ENCODE results near the gene OR6K6. TPM values are rescaled to one million over a fixed set of nuclear protein-coding genes. Genes with fewer than 3 reads are reported as not detected.

OR6K6 gene
- total and polyA plus RNA-seq, 12 donors, result not detected

- Histone ChIP-seq H3K27me3 (no peaks in the 10 kb centered on the region), H3K36me3 (no peaks in the 10 kb centered on the region), H3K9me3 (no peaks in the 10 kb centered on the region), H3K4me3 (no peak overlapping the region), H3K27ac (no peak overlapping the region), H3K4me1 (no peaks in the 10 kb centered on the region)
- TF ChIP-seq, protein P1, sequence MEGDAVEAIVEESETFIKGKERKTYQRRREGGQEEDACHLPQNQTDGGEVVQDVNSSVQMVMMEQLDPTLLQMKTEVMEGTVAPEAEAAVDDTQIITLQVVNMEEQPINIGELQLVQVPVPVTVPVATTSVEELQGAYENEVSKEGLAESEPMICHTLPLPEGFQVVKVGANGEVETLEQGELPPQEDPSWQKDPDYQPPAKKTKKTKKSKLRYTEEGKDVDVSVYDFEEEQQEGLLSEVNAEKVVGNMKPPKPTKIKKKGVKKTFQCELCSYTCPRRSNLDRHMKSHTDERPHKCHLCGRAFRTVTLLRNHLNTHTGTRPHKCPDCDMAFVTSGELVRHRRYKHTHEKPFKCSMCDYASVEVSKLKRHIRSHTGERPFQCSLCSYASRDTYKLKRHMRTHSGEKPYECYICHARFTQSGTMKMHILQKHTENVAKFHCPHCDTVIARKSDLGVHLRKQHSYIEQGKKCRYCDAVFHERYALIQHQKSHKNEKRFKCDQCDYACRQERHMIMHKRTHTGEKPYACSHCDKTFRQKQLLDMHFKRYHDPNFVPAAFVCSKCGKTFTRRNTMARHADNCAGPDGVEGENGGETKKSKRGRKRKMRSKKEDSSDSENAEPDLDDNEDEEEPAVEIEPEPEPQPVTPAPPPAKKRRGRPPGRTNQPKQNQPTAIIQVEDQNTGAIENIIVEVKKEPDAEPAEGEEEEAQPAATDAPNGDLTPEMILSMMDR (IDR thresholded peaks at IDR 0.05), result no peak
- DNase-seq (no peak), ATAC-seq (no peak)
- WGBS, 2 donors, result 71 to 76% methylated on average over 2 of the region's 2 CpGs
- intact Hi-C loops (cut with DNase I), result no loop called here
These were observed 22.0 kb upstream of the OR6K6 start for GRCh38 chr1:158732524-158732923.

- no peak overlapping the region for H3K27ac ChIP-seq
- no peaks in the 10 kb centered on the region for H3K4me1 ChIP-seq
- intact Hi-C loops (cut with DNase I), result no loop called here
- H3K36me3 ChIP-seq, result no peaks in the 10 kb centered on the region
- no peak for DNase-seq
- ATAC-seq, result no peak
- peaks cover 0 to 4% (median 0%) of the 10 kb centered on the region in 7 donors for H3K27me3 ChIP-seq
- no peak overlapping the region for H3K4me3 ChIP-seq
- no peaks in the 10 kb centered on the region for H3K9me3 ChIP-seq
- TF ChIP-seq, protein P1 (IDR thresholded peaks at IDR 0.05), result no peak
These were observed 18.7 kb upstream of the OR6K6 start for GRCh38 chr1:158735848-158736247.

DNA sequence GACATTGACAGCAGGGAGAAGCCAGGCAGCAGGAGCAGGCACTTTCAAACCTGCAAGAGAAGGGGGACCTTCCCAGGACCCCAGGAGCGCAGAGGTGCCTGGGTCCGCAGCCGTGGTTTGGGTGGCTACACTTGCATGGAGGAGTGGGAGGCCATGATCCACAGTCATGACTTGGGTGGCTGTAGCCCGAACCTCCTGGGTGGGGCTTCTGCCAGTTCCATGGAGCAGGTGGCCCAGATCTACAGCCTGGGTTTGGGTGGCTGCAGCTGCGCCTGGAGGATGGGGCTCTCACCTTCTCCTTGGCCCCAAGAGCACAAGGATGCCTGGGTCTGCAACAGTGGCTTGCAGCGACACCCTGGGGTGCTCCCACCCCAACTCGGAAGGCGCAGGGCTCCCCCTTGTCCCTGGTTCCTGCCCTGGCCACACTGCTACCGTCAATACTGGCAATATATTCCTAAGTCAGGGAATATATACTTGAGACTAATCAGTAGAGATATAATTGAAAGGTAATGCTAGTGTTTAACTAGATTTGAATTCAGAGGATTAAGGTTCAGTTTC is 2.3 kb upstream of the OR6K6 start:
- DNase-seq, result no peak
- Histone ChIP-seq H3K36me3 (no peaks in the 10 kb centered on the region), H3K4me3 (no peak overlapping the region), H3K27me3 (peaks cover 0 to 5% (median 0%) of the 10 kb centered on the region in 7 donors), H3K27ac (no peak overlapping the region), H3K4me1 (no peaks in the 10 kb centered on the region), H3K9me3 (no peaks in the 10 kb centered on the region)
- intact Hi-C loops (cut with DNase I), result no loop called here
- ATAC-seq, result no peak
- 90 to 92% methylated on average over 9 of the region's 9 CpGs for WGBS, 2 donors
- TF ChIP-seq, protein P1 (IDR thresholded peaks at IDR 0.05), result no peak

- Histone ChIP-seq H3K27ac (no peak within 1 kb of the TSS), H3K36me3 (no peaks in the 10 kb centered on the region), H3K9me3 (no peaks in the 10 kb centered on the region), H3K4me1 (no peaks in the 10 kb centered on the region), H3K27me3 (no peaks in the 10 kb centered on the region), H3K4me3 (no peak within 1 kb of the TSS)
- intact Hi-C loops (cut with DNase I), result no loop called here
- 30 to 35% methylated on average over 6 of the region's 6 CpGs for WGBS, 2 donors
- TF ChIP-seq, protein P1 (IDR thresholded peaks at IDR 0.05), result no peak
- ATAC-seq, result no peak
- no peak for DNase-seq
These were observed 17.7 kb downstream of the OR6K6 start, which contains the start of gene OR6N1 for GRCh38 chr1:158771950-158772866. TSS of gene OR6N1 (minus strand) at chr1:158772195. CDS start at chr1:158766682, 5,513 bp downstream.

Data from heart right ventricle (tissue), 16 donors.